ENCODE data around the gene ZFP28.

The ZFP28 gene

GRCh38 chr19:56538761-56539263 is at the start of gene ZFP28:
TSS of gene ZFP28 (plus strand) at chr19:56538948. CDS start at chr19:56539019, 71 bp downstream.
- in situ Hi-C loops (cut with MboI; ENCODE audit: low pct_unique_long_range_greater_than_20kb, low sequenced_read_pairs): no loop called here
- no peak for DNase-seq

GRCh38 chr19:56491399-56491798 is 47.3 kb upstream of the ZFP28 start:
- in situ Hi-C loops (cut with MboI; ENCODE audit: low pct_unique_long_range_greater_than_20kb, low sequenced_read_pairs): no loop called here
- no peak for DNase-seq

GRCh38 chr19:56504581-56504980 is 34.2 kb upstream of the ZFP28 start:
- in situ Hi-C loops (cut with MboI; ENCODE audit: low pct_unique_long_range_greater_than_20kb, low sequenced_read_pairs): no loop called here
- DNase-seq: no peak

- peak; percentile 99 for DNase-seq
- in situ Hi-C loops (cut with MboI; ENCODE audit: low pct_unique_long_range_greater_than_20kb, low sequenced_read_pairs): no loop called here
Observed at GRCh38 chr19:56507446-56508289, 31.1 kb upstream of the ZFP28 start, which contains the start of gene ZNF471. TSS of gene ZNF471 (plus strand) at chr19:56507855. CDS start at chr19:56511572, 3,717 bp downstream.

GRCh38 chr19:56508290-56508778 is 30.4 kb upstream of the ZFP28 start:
- in situ Hi-C loops (cut with MboI; ENCODE audit: low pct_unique_long_range_greater_than_20kb, low sequenced_read_pairs): no loop called here
- DNase-seq: no peak

GRCh38 chr19:56525214-56525860 is 13.4 kb upstream of the ZFP28 start:
- in situ Hi-C loops (cut with MboI; ENCODE audit: low pct_unique_long_range_greater_than_20kb, low sequenced_read_pairs): no loop called here
- peak; percentile 1 for DNase-seq

- in situ Hi-C loops (cut with MboI; ENCODE audit: low pct_unique_long_range_greater_than_20kb, low sequenced_read_pairs): no loop called here
- no peak for DNase-seq
Observed at GRCh38 chr19:56537442-56537841, 1.3 kb upstream of the ZFP28 start.

GRCh38 chr19:56538254-56538760 is 441 bp upstream of the ZFP28 start:
- peak; percentile 95 for DNase-seq
- in situ Hi-C loops (cut with MboI; ENCODE audit: low pct_unique_long_range_greater_than_20kb, low sequenced_read_pairs): no loop called here

GRCh38 chr19:56543776-56544175 is 5.0 kb downstream of the ZFP28 start:
- in situ Hi-C loops (cut with MboI; ENCODE audit: low pct_unique_long_range_greater_than_20kb, low sequenced_read_pairs): no loop called here
- DNase-seq: no peak

GRCh38 chr19:56547535-56547934 is 8.8 kb downstream of the ZFP28 start:
- no peak for DNase-seq
- in situ Hi-C loops (cut with MboI; ENCODE audit: low pct_unique_long_range_greater_than_20kb, low sequenced_read_pairs): no loop called here

GRCh38 chr19:56554272-56554869 is 15.6 kb downstream of the ZFP28 start:
- in situ Hi-C loops (cut with MboI; ENCODE audit: low pct_unique_long_range_greater_than_20kb, low sequenced_read_pairs): no loop called here
- no peak for DNase-seq

GRCh38 chr19:56562766-56563165 is 24.0 kb downstream of the ZFP28 start:
- DNase-seq: no peak
- in situ Hi-C loops (cut with MboI; ENCODE audit: low pct_unique_long_range_greater_than_20kb, low sequenced_read_pairs): no loop called here

- no peak for DNase-seq
- in situ Hi-C loops (cut with MboI; ENCODE audit: low pct_unique_long_range_greater_than_20kb, low sequenced_read_pairs): no loop called here
Observed at GRCh38 chr19:56566904-56567273, 28.1 kb downstream of the ZFP28 start.

GRCh38 chr19:56567274-56568120 is 28.7 kb downstream of the ZFP28 start, which contains the start of gene ZNF470:
TSS of gene ZNF470 (plus strand) at chr19:56567468. CDS start at chr19:56570312, 2,844 bp downstream.
- peak; percentile 92 for DNase-seq

GRCh38 chr19:56572589-56572988 is 33.8 kb downstream of the ZFP28 start:
- in situ Hi-C loops (cut with MboI; ENCODE audit: low pct_unique_long_range_greater_than_20kb, low sequenced_read_pairs): no loop called here
- no peak for DNase-seq

More at GRCh38 chr19:56567274-56568120, 28.7 kb downstream of the ZFP28 start, which contains the start of gene ZNF470:
- in situ Hi-C loops (cut with MboI; ENCODE audit: low pct_unique_long_range_greater_than_20kb, low sequenced_read_pairs): no loop called here

GRCh38 chr19:56573914-56574313 is 35.2 kb downstream of the ZFP28 start:
- in situ Hi-C loops (cut with MboI; ENCODE audit: low pct_unique_long_range_greater_than_20kb, low sequenced_read_pairs): no loop called here
- no peak for DNase-seq

GRCh38 chr19:56577719-56578602 is 39.2 kb downstream of the ZFP28 start:
- in situ Hi-C loops (cut with MboI; ENCODE audit: low pct_unique_long_range_greater_than_20kb, low sequenced_read_pairs): no loop called here
- peak; percentile 6 for DNase-seq

GRCh38 chr19:56594446-56594782 is 55.7 kb downstream of the ZFP28 start:
- in situ Hi-C loops (cut with MboI; ENCODE audit: low pct_unique_long_range_greater_than_20kb, low sequenced_read_pairs): no loop called here
- DNase-seq: peak; percentile 5

Data from KBM-7 (cell line).